Fibroblast of skin of right biceps (primary cell): ENCODE results near the gene ADCK1.
"Not testable (repeated sequence)": the region's sequence is repeated elsewhere in the genome, so short reads cannot be mapped to it uniquely, and the experiment has no call there.

Experiments used
- DNase-seq: peaks from one replicate; pipeline ENCODE4 v3.0.0-alpha.2; 2013

ADCK1 gene

GRCh38 chr14:77955816-77956484 is 156.0 kb downstream of the ADCK1 start:
- DNase-seq: no peak

- DNase-seq: not testable (repeated sequence)
Measured at GRCh38 chr14:77959686-77960085, 159.8 kb downstream of the ADCK1 start.

- no peak for DNase-seq
Measured at GRCh38 chr14:77961847-77962580, 162.1 kb downstream of the ADCK1 start.

GRCh38 chr14:77962731-77963520 is 163.0 kb downstream of the ADCK1 start:
- no peak for DNase-seq

GRCh38 chr14:77964586-77964985 is 164.7 kb downstream of the ADCK1 start:
- no peak for DNase-seq

- DNase-seq: no peak
Measured at GRCh38 chr14:77965050-77965449, 165.1 kb downstream of the ADCK1 start.

GRCh38 chr14:77965919-77966435 is 166.1 kb downstream of the ADCK1 start:
- peak; percentile 16 for DNase-seq

- DNase-seq: no peak
Measured at GRCh38 chr14:77967110-77967509, 167.2 kb downstream of the ADCK1 start.

- no peak for DNase-seq
Measured at GRCh38 chr14:77970646-77971045, 170.7 kb downstream of the ADCK1 start.

- DNase-seq: no peak
Measured at GRCh38 chr14:77973246-77973645, 173.3 kb downstream of the ADCK1 start.

- DNase-seq: no peak
Measured at GRCh38 chr14:77976591-77976990, 176.7 kb downstream of the ADCK1 start.

GRCh38 chr14:77979171-77979570 is 179.3 kb downstream of the ADCK1 start:
- DNase-seq: no peak

- DNase-seq: peak; percentile 66
Measured at GRCh38 chr14:77979666-77980351, 179.9 kb downstream of the ADCK1 start.

- DNase-seq: no peak
Measured at GRCh38 chr14:77980475-77981321, 180.8 kb downstream of the ADCK1 start.
